Activated CD4-positive, alpha-beta T cell treated with anti-CD3 and anti-CD28 coated beads for 1 hour (primary cell): ENCODE measurements around the gene SPNS1.
A peak's percentile ranks its signal among the peaks of the same experiment; 100 is the strongest.
"Not testable (repeated sequence)": the region's sequence is repeated elsewhere in the genome, so short reads cannot be mapped to it uniquely, and the experiment has no call there.

Experiments used
- DNase-seq: peaks from one replicate; pipeline ENCODE4 v3.0.0-alpha.2; 2020

The SPNS1 gene

GRCh38 chr16:28991687-28992086 is 17.1 kb downstream of the SPNS1 start:
- DNase-seq: no peak

- DNase-seq: no peak
These were observed 17.9 kb downstream of the SPNS1 start for GRCh38 chr16:28992496-28992895.

GRCh38 chr16:28998837-28999236 is 24.3 kb downstream of the SPNS1 start:
- no peak for DNase-seq

- DNase-seq: no peak
These were observed 25.0 kb downstream of the SPNS1 start for GRCh38 chr16:28999577-28999976.

- DNase-seq: no peak
These were observed 25.4 kb downstream of the SPNS1 start for GRCh38 chr16:29000019-29000418.

- not testable (repeated sequence) for DNase-seq
These were observed 30.0 kb downstream of the SPNS1 start for GRCh38 chr16:29004496-29005139.

GRCh38 chr16:29007730-29008593 is 33.4 kb downstream of the SPNS1 start:
- peak; percentile 57 for DNase-seq

GRCh38 chr16:29009050-29009837 is 34.7 kb downstream of the SPNS1 start:
- no peak for DNase-seq

- no peak for DNase-seq
These were observed 35.2 kb downstream of the SPNS1 start for GRCh38 chr16:29009838-29010166.

GRCh38 chr16:29011112-29011511 is 36.5 kb downstream of the SPNS1 start:
- no peak for DNase-seq

- DNase-seq: no peak
These were observed 37.3 kb downstream of the SPNS1 start for GRCh38 chr16:29011851-29012250.

GRCh38 chr16:29012913-29013553 is 38.5 kb downstream of the SPNS1 start:
- DNase-seq: no peak

- DNase-seq: no peak
These were observed 40.0 kb downstream of the SPNS1 start for GRCh38 chr16:29014561-29015069.

GRCh38 chr16:29022196-29022595 is 47.6 kb downstream of the SPNS1 start:
- DNase-seq: no peak

GRCh38 chr16:29023279-29024277 is 49.0 kb downstream of the SPNS1 start:
- no peak for DNase-seq

- DNase-seq: no peak
These were observed 49.7 kb downstream of the SPNS1 start for GRCh38 chr16:29024278-29024677.

- DNase-seq: no peak
These were observed 50.6 kb downstream of the SPNS1 start for GRCh38 chr16:29025218-29025617.

- DNase-seq: no peak
These were observed 51.2 kb downstream of the SPNS1 start for GRCh38 chr16:29025735-29026134.

GRCh38 chr16:29028457-29029167 is 54.0 kb downstream of the SPNS1 start:
- DNase-seq: no peak

GRCh38 chr16:29029168-29029994 is 54.8 kb downstream of the SPNS1 start:
- peak; percentile 71 for DNase-seq
